Measurements from ENCODE around the gene KRTAP10-5.
"Not testable (repeated sequence)": the region's sequence is repeated elsewhere in the genome, so short reads cannot be mapped to it uniquely, and the experiment has no call there.

KRTAP10-5 gene

GRCh38 chr21:44590897-44591800, 10.7 kb upstream of the KRTAP10-5 start:
- not testable (repeated sequence) for DNase-seq (ENCODE audit: low read depth)

GRCh38 chr21:44590311-44590721, 9.9 kb upstream of the KRTAP10-5 start:
- no peak for DNase-seq (ENCODE audit: low read depth)

- no peak for DNase-seq (ENCODE audit: low read depth)
These were observed 9.3 kb upstream of the KRTAP10-5 start for GRCh38 chr21:44589586-44590305.

- DNase-seq (ENCODE audit: low read depth): no peak
These were observed 8.7 kb upstream of the KRTAP10-5 start for GRCh38 chr21:44589094-44589493.

GRCh38 chr21:44585892-44586291, 5.5 kb upstream of the KRTAP10-5 start:
- DNase-seq (ENCODE audit: low read depth): no peak

GRCh38 chr21:44583800-44584147, 3.4 kb upstream of the KRTAP10-5 start:
- DNase-seq (ENCODE audit: low read depth): no peak

GRCh38 chr21:44583089-44583799, 2.8 kb upstream of the KRTAP10-5 start:
- no peak for DNase-seq (ENCODE audit: low read depth)

- DNase-seq (ENCODE audit: low read depth): no peak
These were observed 1.7 kb upstream of the KRTAP10-5 start for GRCh38 chr21:44582055-44582454.

- DNase-seq (ENCODE audit: low read depth): no peak
These were observed 754 bp upstream of the KRTAP10-5 start for GRCh38 chr21:44581158-44581557.

GRCh38 chr21:44579833-44580144, 615 bp downstream of the KRTAP10-5 start:
- no peak for DNase-seq (ENCODE audit: low read depth)

GRCh38 chr21:44579056-44579832, 1.2 kb downstream of the KRTAP10-5 start:
- DNase-seq (ENCODE audit: low read depth): no peak

- DNase-seq (ENCODE audit: low read depth): no peak
These were observed 1.9 kb downstream of the KRTAP10-5 start for GRCh38 chr21:44578371-44579055.

GRCh38 chr21:44576025-44576420, 4.4 kb downstream of the KRTAP10-5 start:
- DNase-seq (ENCODE audit: low read depth): no peak

- DNase-seq (ENCODE audit: low read depth): no peak
These were observed 4.9 kb downstream of the KRTAP10-5 start for GRCh38 chr21:44575307-44576024.

- no peak for DNase-seq (ENCODE audit: low read depth)
These were observed 5.7 kb downstream of the KRTAP10-5 start for GRCh38 chr21:44574457-44575306.

GRCh38 chr21:44573630-44574456, 6.6 kb downstream of the KRTAP10-5 start, which contains the start of gene KRTAP10-4:
Gene KRTAP10-4 (plus strand): TSS chr21:44573729. CDS start chr21:44573759, 30 bp downstream.
- DNase-seq (ENCODE audit: low read depth): not testable (repeated sequence)

- DNase-seq (ENCODE audit: low read depth): no peak
These were observed 7.3 kb downstream of the KRTAP10-5 start for GRCh38 chr21:44572959-44573583.
